Activated T-helper 17 cell treated with anti-CD3 and anti-CD28 coated beads, Interleukin-2, amount 50 U/mL, for 72 hours (primary cell): ENCODE results near the gene TNFRSF13B. TPM values are rescaled to one million over a fixed set of nuclear protein-coding genes. Genes with fewer than 3 reads are reported as not detected.
"Not testable (repeated sequence)": the region's sequence is repeated elsewhere in the genome, so short reads cannot be mapped to it uniquely, and the experiment has no call there.

Experiments used
- ATAC-seq: fragments of 150-1000 bp; cut with Tn5 transposase; replicated peaks from 2 replicates; pipeline ENCODE4 v1.10.0; 2021; ENCODE audit warnings: mild to moderate bottlenecking, moderate library complexity
- H3K27ac Mint-ChIP-seq: one replicate; pipeline ENCODE4 v1.8.0; 2022; ENCODE audit warnings: mixed read lengths
- H3K27me3 Mint-ChIP-seq: one replicate; pipeline ENCODE4 v1.8.0; 2022; ENCODE audit warnings: mixed read lengths
- H3K36me3 Mint-ChIP-seq: one replicate; pipeline ENCODE4 v1.8.0; 2022; ENCODE audit warnings: low read depth, mild to moderate bottlenecking, mixed read lengths
- H3K4me1 Mint-ChIP-seq: one replicate; pipeline ENCODE4 v1.8.0; 2022; ENCODE audit warnings: mixed read lengths
- H3K4me3 Mint-ChIP-seq: one replicate; pipeline ENCODE4 v1.8.0; 2022; ENCODE audit warnings: mild to moderate bottlenecking, mixed read lengths
- H3K9me3 Mint-ChIP-seq: one replicate; pipeline ENCODE4 v1.8.0; 2022; ENCODE audit warnings: mixed read lengths
- total RNA-seq, 2 donors: library from RNA; stranded (reverse); gene quantifications; one replicate each; pipeline ENCODE4 v1.2.3, GENCODE V29; 2022

The TNFRSF13B gene
- total RNA-seq, 2 donors from 2014 or later, result not detected

DNA sequence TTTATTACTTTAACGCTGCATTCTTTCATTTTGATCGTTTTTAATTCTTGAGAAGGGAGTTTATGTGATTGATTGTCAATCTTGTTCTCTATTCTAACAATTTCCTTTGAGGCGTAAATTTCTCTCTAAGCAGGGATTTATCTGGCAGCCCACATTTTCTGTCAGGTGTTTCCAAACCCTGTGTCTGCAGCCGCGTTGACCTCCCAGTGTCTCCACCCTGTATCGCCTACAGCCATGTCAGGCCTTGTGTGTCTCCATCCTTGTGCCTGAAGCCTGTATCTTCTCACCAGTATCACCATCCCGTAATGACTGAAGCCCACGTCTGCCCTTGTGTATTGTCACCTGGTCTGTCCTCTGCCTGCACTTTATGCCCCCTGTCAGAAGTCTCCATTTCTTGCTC is 75.7 kb downstream of the TNFRSF13B start:
- H3K9me3 Mint-ChIP-seq, ATAC-seq, H3K4me1 Mint-ChIP-seq, H3K27ac Mint-ChIP-seq, H3K36me3 Mint-ChIP-seq, H3K4me3 Mint-ChIP-seq: not testable (repeated sequence)
- H3K27me3 Mint-ChIP-seq, result peaks cover 14% of the 10 kb centered on the region

DNA sequence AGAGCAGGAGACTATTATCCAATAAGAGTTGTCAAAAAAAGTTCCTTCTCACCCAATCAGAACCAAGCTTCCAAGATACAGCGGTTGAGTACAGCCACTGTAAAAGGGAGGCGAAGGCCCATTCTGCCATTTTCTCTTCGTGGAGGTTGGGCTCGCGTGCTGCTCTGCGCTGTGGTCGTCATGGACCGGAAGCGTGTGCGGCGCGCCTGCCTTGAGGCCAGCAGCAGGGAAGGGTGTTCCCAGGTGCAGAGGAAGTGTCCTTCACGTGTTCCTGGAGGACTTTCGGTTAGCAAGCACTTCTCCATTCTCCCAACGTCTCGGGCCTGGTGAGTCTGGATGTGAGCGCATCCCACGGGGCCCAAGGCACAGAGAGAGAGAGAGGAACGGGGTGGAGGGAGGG is 78.4 kb downstream of the TNFRSF13B start:
- not testable (repeated sequence) for H3K4me3 Mint-ChIP-seq, H3K27me3 Mint-ChIP-seq, H3K9me3 Mint-ChIP-seq, H3K36me3 Mint-ChIP-seq, H3K27ac Mint-ChIP-seq, H3K4me1 Mint-ChIP-seq, ATAC-seq

DNA sequence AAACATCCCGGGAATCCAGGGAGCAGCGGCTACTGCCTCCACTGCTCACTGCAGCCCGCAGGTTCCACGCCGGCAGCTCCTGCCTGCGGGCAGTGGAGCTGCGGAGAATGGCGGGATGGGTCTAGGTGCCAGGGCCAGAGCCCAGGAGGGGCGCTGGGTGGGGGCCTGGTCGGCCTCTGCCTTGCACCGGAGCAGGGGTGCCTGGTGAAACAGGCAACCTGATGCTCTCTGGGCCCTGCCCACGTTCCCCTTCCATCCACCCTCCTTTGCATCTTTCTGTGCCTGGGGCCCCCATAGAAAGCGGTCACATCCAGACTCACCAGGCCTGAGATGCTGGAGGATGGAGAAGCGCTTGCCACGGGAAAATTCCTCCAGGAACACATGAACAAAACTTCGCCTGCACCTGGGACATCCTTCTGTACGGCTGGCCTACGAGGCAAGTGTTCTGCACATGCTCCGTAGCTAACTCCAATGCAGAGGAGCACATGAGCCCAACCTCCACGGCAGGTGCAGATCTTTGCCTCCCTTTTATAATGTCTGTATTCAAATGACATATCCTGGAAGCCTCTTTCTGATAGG is 79.0 kb downstream of the TNFRSF13B start:
- not testable (repeated sequence) for ATAC-seq, H3K27me3 Mint-ChIP-seq, H3K9me3 Mint-ChIP-seq, H3K36me3 Mint-ChIP-seq, H3K4me1 Mint-ChIP-seq, H3K27ac Mint-ChIP-seq, H3K4me3 Mint-ChIP-seq

DNA sequence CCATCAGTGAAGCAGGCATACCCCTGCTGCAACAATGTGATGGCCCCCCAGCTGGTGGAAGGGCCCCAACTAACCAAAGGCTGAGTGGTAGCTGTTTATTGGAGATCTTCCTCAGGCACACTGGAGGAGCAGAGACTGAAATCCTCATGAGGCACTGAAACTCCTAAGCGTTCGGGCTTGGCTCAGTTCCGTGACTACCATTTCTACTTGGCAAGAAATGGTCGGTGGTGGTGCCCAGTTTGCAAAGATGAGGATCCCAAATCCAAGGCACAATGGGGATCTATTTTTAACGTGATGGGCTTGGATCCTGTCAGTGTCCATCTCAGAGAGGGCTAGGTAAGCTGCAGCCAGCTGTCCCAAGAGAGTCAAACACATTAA is 82.8 kb downstream of the TNFRSF13B start:
- Mint-ChIP-seq H3K9me3 (no peaks in the 10 kb centered on the region), H3K36me3 (no peaks in the 10 kb centered on the region), H3K4me1 (no peaks in the 10 kb centered on the region), H3K4me3 (no peak overlapping the region), H3K27me3 (no peaks in the 10 kb centered on the region), H3K27ac (no peak overlapping the region)
- ATAC-seq, result no peak

Other genes with a start within 250 kb of the TNFRSF13B start
- 100 to 1,000 TPM; 204 to 207 TPM for gene MPRIP, start 70.3 kb upstream of the TNFRSF13B start, total RNA-seq
- gene PLD6, start 234.2 kb upstream of the TNFRSF13B start, total RNA-seq, result 10 to 100 TPM; 20.6 to 24.5 TPM